ENCODE measurements around the gene SLC13A3. TPM values are rescaled to one million over a fixed set of nuclear protein-coding genes. Genes with fewer than 3 reads are reported as not detected.

Gene SLC13A3
- total and polyA plus RNA-seq, 2 donors (not counting 3 experiments of a cell fraction or from before 2014, with no cell fraction given), result 0.11 to 0.40 TPM

GRCh38 chr20:46543959-46544358 lies 107.3 kb downstream of the SLC13A3 start:
- Histone ChIP-seq H3K36me3 (ENCODE audit: control insufficient read depth in 2 of 2, extremely low read depth in 1 of 2, insufficient read depth in 2 of 2, low read length in 2 of 2) (no peaks in the 10 kb centered on the region), H3K4me3 (replicated peaks in 1 of 3; ENCODE audit: insufficient read depth in 1 of 3, low read depth in 1 of 3, low read length in 3 of 3) (no peak overlapping the region), H3K4me1 (ENCODE audit: control insufficient read depth, extremely low read depth, insufficient read depth, low read length) (no peaks in the 10 kb centered on the region), H3K27me3 (ENCODE audit: control insufficient read depth in 2 of 2, insufficient read depth in 2 of 2, low read length in 2 of 2) (no peaks in the 10 kb centered on the region), H3K9me3 (replicated peaks; ENCODE audit: control insufficient read depth, insufficient read depth, low read length) (no peaks in the 10 kb centered on the region), H2AFZ (ENCODE audit: low read depth, low read length) (no peak overlapping the region), H4K20me1 (replicated peaks; ENCODE audit: control insufficient read depth, extremely low read depth, insufficient read depth, low read length) (no peaks in the 10 kb centered on the region), H3K79me2 (ENCODE audit: control insufficient read depth, insufficient read depth, low read length) (no peaks in the 10 kb centered on the region), H3K27ac (ENCODE audit: insufficient read depth, low read depth, low read length) (no peak overlapping the region), H3K9me1 (replicated peaks; ENCODE audit: control insufficient read depth, extremely low read depth, insufficient read depth, low read length) (no peaks in the 10 kb centered on the region), H3K9ac (replicated peaks; ENCODE audit: extremely low read depth, insufficient read depth, low read length) (no peak overlapping the region), H3K4me2 (ENCODE audit: insufficient read depth, low read length) (no peak overlapping the region)
- TF ChIP-seq CTCF (IDR thresholded peaks at IDR 0.05; ENCODE audit: extremely low read depth in 1 of 2, insufficient read depth in 1 of 2, low read depth in 1 of 2, low read length in 2 of 2), result no peak
- TF ChIP-seq EZH2 (IDR thresholded peaks at IDR 0.05; ENCODE audit: borderline replicate concordance, low read depth, low read length, severe bottlenecking), result no peak
- no peak for TF ChIP-seq JUN (IDR thresholded peaks at IDR 0.05; ENCODE audit: borderline replicate concordance, insufficient read depth, insufficient read length, low read depth)
- no peak for TF ChIP-seq POLR2AphosphoS5 (IDR thresholded peaks at IDR 0.05; ENCODE audit: insufficient read depth, low read depth, low read length)
- TF ChIP-seq MAX (IDR thresholded peaks at IDR 0.05; ENCODE audit: insufficient read depth, insufficient read length), result no peak
- no peak for TF ChIP-seq POLR2A (IDR thresholded peaks at IDR 0.05; ENCODE audit: low read depth, low read length)
- no peak for TF ChIP-seq GATA2 (IDR thresholded peaks at IDR 0.05; ENCODE audit: insufficient read depth, insufficient read length, low read depth, low read length)
- TF ChIP-seq MYC (IDR thresholded peaks at IDR 0.05; ENCODE audit: low read depth, low read length), result no peak
- TF ChIP-seq FOS (IDR thresholded peaks at IDR 0.05; ENCODE audit: borderline replicate concordance, insufficient read depth, low read length), result no peak
- DNase-seq (ENCODE audit: low read depth, low spot score) (no peak), FAIRE-seq (no peak)
- CTCF ChIA-PET, result interaction anchor here (0.7 to 1.8 kb wide), 10 partner anchors 13 to 209 kb away, joined by 3 to 29 read pairs (median 5); partner anchors contain the start of gene TP53RK
- POLR2A ChIA-PET, result interaction anchor here (0.9 kb wide), 1 partner anchor 14 kb away, joined by 3 read pairs; no protein-coding TSS in a partner anchor
- no TSS peak for BruUV-seq (replicated peaks)
- intact Hi-C loops (cut with micrococcal nuclease), result loop anchor here (1.0 kb wide), 1 partner anchor 137 kb away; no protein-coding TSS in a partner anchor
- dilution Hi-C loops (cut with MboI; ENCODE audit: extremely low pct_ligation_motif_present, low sequenced_read_pairs), result no loop called here
